Thoracic aorta (tissue), 2 donors: Measurements from ENCODE around the gene HRG. TPM values are rescaled to one million over a fixed set of nuclear protein-coding genes. Genes with fewer than 3 reads are reported as not detected.

Experiments
- ATAC-seq: fragments of 150-250 bp; one replicate; pipeline ENCODE4 v1.8.0; 2017; ENCODE audit warnings: low read depth; ENCODE audit not compliant: insufficient number of reproducible peaks, low FRiP score
- DNase-seq: peaks from one replicate; pipeline ENCODE4 v3.0.0-alpha.2; 2020; ENCODE audit warnings: low spot score
- H3K27ac ChIP-seq, 2 donors: fragments of 200-600 bp; sonication (generic); 1 replicate in 1 of 2; 2 replicates in 1 of 2; pipeline ENCODE4 v1.5.1; 2016; ENCODE audit warnings: mild to moderate bottlenecking in 2 of 2, moderate library complexity in 2 of 2
- H3K27me3 ChIP-seq: fragments of 200-600 bp; sonication (generic); replicated peaks from 2 replicates; pipeline ENCODE4 v1.6.0; 2016; ENCODE audit warnings: mild to moderate bottlenecking; ENCODE audit not compliant: insufficient read depth
- H3K36me3 ChIP-seq: fragments of 200-600 bp; sonication (generic); one replicate; pipeline ENCODE4 v1.5.1; 2016
- H3K4me1 ChIP-seq, 2 donors: fragments of 200-600 bp; sonication (generic); 1 replicate in 1 of 2; 2 replicates in 1 of 2; pipeline versions ENCODE4 v1.5.1 to v1.6.0; 2016; ENCODE audit warnings: low read depth in 2 of 2, mild to moderate bottlenecking in 1 of 2; ENCODE audit not compliant: control insufficient read depth in 1 of 2
- H3K4me3 ChIP-seq: fragments of 200-600 bp; sonication (generic); 2 replicates; pipeline ENCODE4 v1.5.1; 2016; ENCODE audit warnings: mild to moderate bottlenecking
- H3K9me3 ChIP-seq: fragments of 200-600 bp; sonication (generic); 2 replicates; pipeline ENCODE4 v1.5.1; 2016
- total RNA-seq, 2 donors: library from RNA; depleted of rRNA; stranded (reverse); fragments of >200 nt; gene quantifications; one replicate each; pipeline versions ENCODE4 v1.1.0 to v1.2.3, GENCODE V29; 2016
- TF ChIP-seq, protein P1 (sequence below): fragments of 200-600 bp; sonication (generic); IDR thresholded peaks from one replicate; pipeline ENCODE4 v1.5.1; 2019; ENCODE audit warnings: antibody characterized with exemption

HRG gene
- total RNA-seq, 2 donors from 2014 or later = not detected

GRCh38 chr3:186619787-186620212 lies 46.0 kb upstream of the HRG start:
- ATAC-seq = no peak
- H3K36me3 ChIP-seq = no peaks in the 10 kb centered on the region
- no peak for DNase-seq
- H3K27me3 ChIP-seq = no peaks in the 10 kb centered on the region
- H3K9me3 ChIP-seq = no peaks in the 10 kb centered on the region
- no peak overlapping the region for H3K27ac ChIP-seq
- peaks cover 0 to 3% of the 10 kb centered on the region in 2 donors for H3K4me1 ChIP-seq
- TF ChIP-seq, protein P1, sequence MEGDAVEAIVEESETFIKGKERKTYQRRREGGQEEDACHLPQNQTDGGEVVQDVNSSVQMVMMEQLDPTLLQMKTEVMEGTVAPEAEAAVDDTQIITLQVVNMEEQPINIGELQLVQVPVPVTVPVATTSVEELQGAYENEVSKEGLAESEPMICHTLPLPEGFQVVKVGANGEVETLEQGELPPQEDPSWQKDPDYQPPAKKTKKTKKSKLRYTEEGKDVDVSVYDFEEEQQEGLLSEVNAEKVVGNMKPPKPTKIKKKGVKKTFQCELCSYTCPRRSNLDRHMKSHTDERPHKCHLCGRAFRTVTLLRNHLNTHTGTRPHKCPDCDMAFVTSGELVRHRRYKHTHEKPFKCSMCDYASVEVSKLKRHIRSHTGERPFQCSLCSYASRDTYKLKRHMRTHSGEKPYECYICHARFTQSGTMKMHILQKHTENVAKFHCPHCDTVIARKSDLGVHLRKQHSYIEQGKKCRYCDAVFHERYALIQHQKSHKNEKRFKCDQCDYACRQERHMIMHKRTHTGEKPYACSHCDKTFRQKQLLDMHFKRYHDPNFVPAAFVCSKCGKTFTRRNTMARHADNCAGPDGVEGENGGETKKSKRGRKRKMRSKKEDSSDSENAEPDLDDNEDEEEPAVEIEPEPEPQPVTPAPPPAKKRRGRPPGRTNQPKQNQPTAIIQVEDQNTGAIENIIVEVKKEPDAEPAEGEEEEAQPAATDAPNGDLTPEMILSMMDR = no peak
- H3K4me3 ChIP-seq = no peak overlapping the region

GRCh38 chr3:186620213-186621092 lies 45.4 kb upstream of the HRG start:
- H3K4me3 ChIP-seq = no peak overlapping the region
- H3K27ac ChIP-seq = no peak overlapping the region
- H3K36me3 ChIP-seq = no peaks in the 10 kb centered on the region
- DNase-seq (no peak), ATAC-seq (no peak)
- H3K27me3 ChIP-seq = no peaks in the 10 kb centered on the region
- TF ChIP-seq, protein P1 = no peak
- no peaks in the 10 kb centered on the region for H3K9me3 ChIP-seq
- H3K4me1 ChIP-seq = peaks cover 0 to 3% of the 10 kb centered on the region in 2 donors

DNA sequence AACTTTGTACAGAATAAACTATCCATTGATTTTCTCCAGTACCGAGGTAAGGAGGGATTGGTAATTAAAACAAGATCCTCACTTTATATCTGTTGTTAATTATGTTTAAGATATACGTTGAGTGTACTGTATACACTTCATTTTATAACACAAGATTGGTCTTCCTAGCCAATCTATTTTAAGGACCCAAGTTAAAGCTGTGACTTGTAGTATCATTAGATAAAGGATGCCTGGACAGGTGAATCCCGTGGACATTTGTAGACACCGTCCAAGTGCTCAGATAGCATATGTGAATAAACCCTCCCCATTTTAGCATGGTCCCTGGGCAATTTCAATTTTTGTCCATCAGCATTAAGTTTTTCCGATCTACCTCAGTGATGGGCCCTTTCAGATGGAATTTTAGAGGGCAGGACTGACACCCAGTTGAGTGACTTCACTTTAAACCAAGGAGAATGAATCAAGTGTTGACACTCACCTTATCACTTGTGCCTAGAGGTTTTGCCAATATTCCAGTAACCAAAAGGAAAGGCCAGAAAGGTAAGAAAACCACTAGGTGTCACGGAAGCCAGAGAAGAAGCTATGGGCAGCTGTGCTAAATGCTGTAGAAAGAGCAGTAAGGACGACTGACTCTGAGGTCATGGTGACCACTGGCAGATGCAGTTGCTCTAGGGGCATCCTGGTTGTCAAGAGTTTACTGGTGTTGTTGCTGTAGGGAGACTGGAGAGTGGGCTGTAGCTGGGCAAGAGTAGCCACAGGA lies 43.7 kb upstream of the HRG start:
- Histone ChIP-seq H3K36me3 (no peaks in the 10 kb centered on the region), H3K27ac (no peak overlapping the region), H3K9me3 (no peaks in the 10 kb centered on the region), H3K4me3 (no peak overlapping the region), H3K27me3 (no peaks in the 10 kb centered on the region), H3K4me1 (no peaks in the 10 kb centered on the region)
- TF ChIP-seq, protein P1 = no peak
- ATAC-seq (no peak), DNase-seq (no peak)

- no peaks in the 10 kb centered on the region for H3K9me3 ChIP-seq
- no peak for ATAC-seq
- H3K4me3 ChIP-seq = no peak overlapping the region
- H3K36me3 ChIP-seq = no peaks in the 10 kb centered on the region
- no peaks in the 10 kb centered on the region for H3K4me1 ChIP-seq
- no peak for DNase-seq
- no peaks in the 10 kb centered on the region for H3K27me3 ChIP-seq
- no peak overlapping the region for H3K27ac ChIP-seq
- TF ChIP-seq, protein P1 = no peak
Measured at GRCh38 chr3:186622651-186623310, 43.0 kb upstream of the HRG start.

DNA sequence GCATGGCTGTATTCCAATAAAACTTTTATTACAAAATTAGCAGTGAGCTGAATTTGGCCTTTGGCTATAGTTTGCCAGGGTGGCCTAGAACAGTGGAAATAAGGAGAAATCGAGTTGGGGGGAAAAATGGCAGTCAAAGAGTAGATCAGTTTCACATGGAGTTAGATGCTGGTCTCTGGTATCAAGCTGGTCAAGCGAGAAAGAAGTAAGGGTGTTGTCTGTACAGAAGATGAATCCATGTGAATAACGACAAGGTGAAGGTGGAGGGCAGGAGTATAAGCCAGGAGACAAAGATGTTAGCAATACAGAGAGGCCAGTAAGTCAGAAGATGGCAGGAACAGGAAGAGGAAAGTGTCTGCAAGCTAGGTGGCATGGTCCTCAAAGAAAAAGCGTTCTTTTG lies 41.2 kb upstream of the HRG start:
- TF ChIP-seq, protein P1 = no peak
- ATAC-seq = no peak
- H3K4me1 ChIP-seq = no peaks in the 10 kb centered on the region
- H3K9me3 ChIP-seq = no peaks in the 10 kb centered on the region
- H3K4me3 ChIP-seq = no peak overlapping the region
- H3K27me3 ChIP-seq = no peaks in the 10 kb centered on the region
- DNase-seq = no peak
- no peaks in the 10 kb centered on the region for H3K36me3 ChIP-seq
- no peak overlapping the region for H3K27ac ChIP-seq
